PC-9 (cell line): ENCODE results near the gene EIF4G3. TPM values are rescaled to one million over a fixed set of nuclear protein-coding genes. Genes with fewer than 3 reads are reported as not detected.

Experiments
- BruUV-seq: library from RNA; stranded (reverse); fragments of 400-500 nt; replicated peaks from 2 replicates; lab custom pipeline; 2021; lab: Mats Ljungman, UMichigan
- CTCF ChIA-PET: fragments of 300-600 bp; sonication (Branson Sonifier 250); formaldehyde crosslinking; loops from one replicate; lab custom pipeline; 2022; ENCODE audit warnings: antibody characterized with exemption; lab: Charles Lee
- POLR2A ChIA-PET: fragments of 300-600 bp; sonication (Branson Sonifier 250); formaldehyde crosslinking; loops from one replicate; lab custom pipeline; 2022; ENCODE audit warnings: antibody characterized with exemption; ENCODE audit not compliant: unreplicated experiment; lab: Charles Lee
- DNase-seq, 2 experiments: peaks; one replicate each; pipeline versions ENCODE4 v3.0.0 to v3.0.0-alpha.2; 2015 to 2022; ENCODE audit warnings: mixed read lengths in 1 of 2
- H2AFZ ChIP-seq: fragments of 200-600 bp; sonication (generic); 2 replicates; pipeline ENCODE4 v1.8.1; 2017; ENCODE audit warnings: antibody characterized with exemption
- H3F3A ChIP-seq: fragments of 200-600 bp; sonication (generic); 2 replicates; pipeline ENCODE4 v1.8.1; 2017; ENCODE audit warnings: antibody characterized with exemption, mild to moderate bottlenecking, low read depth; ENCODE audit not compliant: insufficient read depth
- H3K27ac ChIP-seq: fragments of 200-600 bp; sonication (generic); 2 replicates; pipeline ENCODE4 v1.6.1; 2016; ENCODE audit warnings: mixed run types
- H3K27me3 ChIP-seq: fragments of 200-600 bp; sonication (generic); 2 replicates; pipeline ENCODE4 v1.6.1; 2016; ENCODE audit warnings: low read depth, mixed run types; ENCODE audit not compliant: insufficient read depth
- H3K36me3 ChIP-seq: fragments of 200-600 bp; sonication (generic); 2 replicates; pipeline ENCODE4 v1.6.1; 2016; ENCODE audit warnings: low read depth, mixed run types
- H3K4me1 ChIP-seq: fragments of 200-600 bp; sonication (generic); replicated peaks from 2 replicates; pipeline ENCODE4 v1.6.1; 2016; ENCODE audit warnings: mixed run types; ENCODE audit not compliant: insufficient read depth
- H3K4me2 ChIP-seq: fragments of 200-600 bp; sonication (generic); 2 replicates; pipeline ENCODE4 v1.6.1; 2017; ENCODE audit warnings: mixed run types
- H3K4me3 ChIP-seq: fragments of 200-600 bp; sonication (generic); 2 replicates; pipeline ENCODE4 v1.6.1; 2016; ENCODE audit warnings: mixed run types
- H3K79me2 ChIP-seq: fragments of 200-600 bp; sonication (generic); 2 replicates; pipeline ENCODE4 v1.6.1; 2017; ENCODE audit warnings: low read depth, mixed run types
- H3K9me2 ChIP-seq: fragments of 200-600 bp; sonication (generic); 2 replicates; pipeline ENCODE4 v1.8.1; 2017; ENCODE audit warnings: mild to moderate bottlenecking; ENCODE audit not compliant: insufficient read depth
- H3K9me3 ChIP-seq: fragments of 200-600 bp; sonication (generic); 2 replicates; pipeline ENCODE4 v1.8.1; 2016; ENCODE audit warnings: low read depth; ENCODE audit not compliant: insufficient read depth
- H4K20me1 ChIP-seq: fragments of 200-600 bp; sonication (generic); 2 replicates; pipeline ENCODE4 v1.8.1; 2017; ENCODE audit not compliant: insufficient read depth
- EZH2 ChIP-seq: fragments of 200-600 bp; sonication (generic); IDR thresholded peaks from 2 replicates; pipeline ENCODE4 v1.8.0; 2017; ENCODE audit warnings: antibody characterized with exemption, low read depth
- intact Hi-C: fragments of 100-400 bp; cut with micrococcal nuclease; formaldehyde crosslinking; loops from one replicate; pipeline ENCODE4 v1.10.0; 2022; ENCODE audit not compliant: unreplicated experiment
- total RNA-seq: library from RNA; stranded (reverse); gene quantifications from 2 replicates; pipeline ENCODE4 v1.2.3, GENCODE V29; 2021
- TF ChIP-seq, protein P1 (sequence below): fragments of 200-600 bp; sonication (generic); conservative IDR thresholded peaks from 2 replicates; pipeline ENCODE4 v1.6.1; 2017; ENCODE audit warnings: mixed run types, antibody characterized with exemption, mild to moderate bottlenecking, moderate library complexity

The EIF4G3 gene
- total RNA-seq, 1 experiment from 2014 or later: 63.2 TPM

DNA sequence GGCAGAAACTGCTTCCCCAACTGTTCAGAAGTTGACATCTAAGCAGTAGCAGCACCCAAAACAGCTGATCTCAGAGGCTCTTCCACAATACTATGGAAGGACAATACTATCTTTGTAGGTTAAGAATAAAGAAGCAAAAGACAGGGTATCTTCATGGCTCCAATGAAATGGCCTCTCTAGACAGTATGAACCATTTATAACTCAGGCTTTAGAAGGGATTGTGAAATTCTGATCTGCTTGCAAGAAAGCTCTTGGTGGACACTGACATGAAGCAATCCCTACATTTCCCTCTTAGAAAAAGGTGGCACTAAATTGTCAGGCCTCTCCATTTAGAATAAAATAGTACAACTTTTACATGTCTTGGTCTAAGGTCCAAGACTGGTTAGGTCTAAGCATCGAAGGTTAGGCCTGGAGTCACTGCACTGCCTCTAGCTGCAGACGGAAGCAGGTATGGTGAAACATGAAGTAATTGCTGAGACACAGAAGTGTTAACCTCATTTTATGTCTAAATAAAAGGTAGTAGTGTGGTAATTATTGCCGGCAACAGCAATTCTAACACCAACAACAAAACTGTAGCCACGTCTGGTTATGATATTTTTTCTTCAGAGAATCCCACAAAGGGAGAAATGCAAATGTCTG lies 339.0 kb downstream of the EIF4G3 start:
- H3K4me1 ChIP-seq: no peaks in the 10 kb centered on the region
- POLR2A ChIA-PET: interaction anchor here (0.6 kb wide), 1 partner anchor 61 kb away, joined by 23 read pairs; no protein-coding TSS in a partner anchor
- DNase-seq: no peak
- H3K79me2 ChIP-seq: no peaks in the 10 kb centered on the region
- no peak overlapping the region for H3K27ac ChIP-seq
- TF ChIP-seq, protein P1, sequence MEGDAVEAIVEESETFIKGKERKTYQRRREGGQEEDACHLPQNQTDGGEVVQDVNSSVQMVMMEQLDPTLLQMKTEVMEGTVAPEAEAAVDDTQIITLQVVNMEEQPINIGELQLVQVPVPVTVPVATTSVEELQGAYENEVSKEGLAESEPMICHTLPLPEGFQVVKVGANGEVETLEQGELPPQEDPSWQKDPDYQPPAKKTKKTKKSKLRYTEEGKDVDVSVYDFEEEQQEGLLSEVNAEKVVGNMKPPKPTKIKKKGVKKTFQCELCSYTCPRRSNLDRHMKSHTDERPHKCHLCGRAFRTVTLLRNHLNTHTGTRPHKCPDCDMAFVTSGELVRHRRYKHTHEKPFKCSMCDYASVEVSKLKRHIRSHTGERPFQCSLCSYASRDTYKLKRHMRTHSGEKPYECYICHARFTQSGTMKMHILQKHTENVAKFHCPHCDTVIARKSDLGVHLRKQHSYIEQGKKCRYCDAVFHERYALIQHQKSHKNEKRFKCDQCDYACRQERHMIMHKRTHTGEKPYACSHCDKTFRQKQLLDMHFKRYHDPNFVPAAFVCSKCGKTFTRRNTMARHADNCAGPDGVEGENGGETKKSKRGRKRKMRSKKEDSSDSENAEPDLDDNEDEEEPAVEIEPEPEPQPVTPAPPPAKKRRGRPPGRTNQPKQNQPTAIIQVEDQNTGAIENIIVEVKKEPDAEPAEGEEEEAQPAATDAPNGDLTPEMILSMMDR: no peak
- no peak for TF ChIP-seq EZH2
- no peaks in the 10 kb centered on the region for H3K36me3 ChIP-seq
- H3K9me3 ChIP-seq: no peaks in the 10 kb centered on the region
- H4K20me1 ChIP-seq: no peaks in the 10 kb centered on the region
- no peak overlapping the region for H2AFZ ChIP-seq
- no TSS peak for BruUV-seq
- H3K4me2 ChIP-seq: no peak overlapping the region
- H3F3A ChIP-seq: no peaks in the 10 kb centered on the region
- H3K9me2 ChIP-seq: no peaks in the 10 kb centered on the region
- intact Hi-C loops: no loop called here
- H3K4me3 ChIP-seq: no peak overlapping the region
- no peaks in the 10 kb centered on the region for H3K27me3 ChIP-seq
- CTCF ChIA-PET: interaction anchor here (0.5 kb wide), 1 partner anchor 143 kb away, joined by 6 read pairs; no protein-coding TSS in a partner anchor

- ChIA-PET POLR2A (no interaction called here), CTCF (no interaction called here)
- Histone ChIP-seq H3F3A (no peaks in the 10 kb centered on the region), H3K79me2 (no peaks in the 10 kb centered on the region), H3K36me3 (no peaks in the 10 kb centered on the region), H3K9me3 (no peaks in the 10 kb centered on the region), H4K20me1 (no peaks in the 10 kb centered on the region), H3K4me2 (no peak overlapping the region), H3K9me2 (no peaks in the 10 kb centered on the region), H3K27me3 (no peaks in the 10 kb centered on the region), H3K4me3 (no peak overlapping the region), H2AFZ (no peak overlapping the region), H3K4me1 (no peaks in the 10 kb centered on the region), H3K27ac (no peak overlapping the region)
- intact Hi-C loops: no loop called here
- no peak for DNase-seq
- no peak for TF ChIP-seq EZH2
- TF ChIP-seq, protein P1: no peak
- no TSS peak for BruUV-seq
Measured at GRCh38 chr1:20836230-20836629, 340.5 kb downstream of the EIF4G3 start.

DNA sequence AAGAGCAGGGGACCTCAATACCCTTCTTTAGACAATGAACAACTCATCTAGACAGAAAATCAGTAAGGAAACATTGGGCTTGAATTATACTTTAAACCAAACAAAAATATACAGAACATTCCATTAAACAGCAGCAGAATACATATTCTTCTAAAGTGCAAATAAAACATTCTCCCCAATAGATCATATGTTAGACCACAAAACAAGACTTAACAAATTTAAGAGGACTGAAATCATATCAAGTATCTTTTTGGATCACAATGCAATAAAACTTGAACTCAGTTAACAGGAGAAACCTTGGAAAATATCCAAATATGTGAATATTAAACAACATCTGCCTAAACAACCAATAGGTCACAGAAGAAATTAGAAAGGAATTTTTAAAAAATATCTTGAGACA lies 341.9 kb downstream of the EIF4G3 start:
- TF ChIP-seq, protein P1: no peak
- no peak for TF ChIP-seq EZH2
- Histone ChIP-seq H3K9me2 (no peaks in the 10 kb centered on the region), H3F3A (no peaks in the 10 kb centered on the region), H2AFZ (no peak overlapping the region), H3K79me2 (no peaks in the 10 kb centered on the region), H3K27me3 (no peaks in the 10 kb centered on the region), H3K4me1 (no peaks in the 10 kb centered on the region), H3K9me3 (no peaks in the 10 kb centered on the region), H4K20me1 (no peaks in the 10 kb centered on the region), H3K27ac (no peak overlapping the region), H3K36me3 (no peaks in the 10 kb centered on the region), H3K4me3 (no peak overlapping the region), H3K4me2 (no peak overlapping the region)
- no peak for DNase-seq
- ChIA-PET POLR2A (no interaction called here), CTCF (no interaction called here)
- no TSS peak for BruUV-seq
- intact Hi-C loops: no loop called here
